ENCODE measurements around the gene QKI.
"Not testable (repeated sequence)": the region's sequence is repeated elsewhere in the genome, so short reads cannot be mapped to it uniquely, and the experiment has no call there.

QKI gene

GRCh38 chr6:163414946-163415619, 565 bp downstream of the QKI start:
- no peak for DNase-seq (ENCODE audit: low read depth in 2 of 2)

- no peak for DNase-seq (ENCODE audit: low read depth in 2 of 2)
Measured at GRCh38 chr6:163415620-163416556, 1.4 kb downstream of the QKI start.

GRCh38 chr6:163416557-163417253, 2.2 kb downstream of the QKI start:
- DNase-seq (ENCODE audit: low read depth in 2 of 2): no peak

- DNase-seq (ENCODE audit: low read depth in 2 of 2): no peak
Measured at GRCh38 chr6:163417595-163417994, 3.1 kb downstream of the QKI start.

GRCh38 chr6:163418311-163419029, 4.0 kb downstream of the QKI start:
- no peak for DNase-seq (ENCODE audit: low read depth in 2 of 2)

- no peak for DNase-seq (ENCODE audit: low read depth in 2 of 2)
Measured at GRCh38 chr6:163419413-163420288, 5.1 kb downstream of the QKI start.

- DNase-seq (ENCODE audit: low read depth in 2 of 2): no peak
Measured at GRCh38 chr6:163420289-163420614, 5.7 kb downstream of the QKI start.

- no peak for DNase-seq (ENCODE audit: low read depth in 2 of 2)
Measured at GRCh38 chr6:163422550-163422949, 8.0 kb downstream of the QKI start.

- no peak for DNase-seq (ENCODE audit: low read depth in 2 of 2)
Measured at GRCh38 chr6:163423696-163424095, 9.2 kb downstream of the QKI start.

- DNase-seq (ENCODE audit: low read depth in 2 of 2): no peak
Measured at GRCh38 chr6:163427498-163428254, 13.2 kb downstream of the QKI start.

GRCh38 chr6:163428373-163428772, 13.9 kb downstream of the QKI start:
- DNase-seq (ENCODE audit: low read depth in 2 of 2): no peak

- no peak for DNase-seq (ENCODE audit: low read depth in 2 of 2)
Measured at GRCh38 chr6:163429858-163430448, 15.4 kb downstream of the QKI start.

GRCh38 chr6:163432300-163432699, 17.8 kb downstream of the QKI start:
- no peak for DNase-seq (ENCODE audit: low read depth in 2 of 2)

GRCh38 chr6:163433486-163433885, 19.0 kb downstream of the QKI start:
- DNase-seq (ENCODE audit: low read depth in 2 of 2): not testable (repeated sequence)

GRCh38 chr6:163435023-163435422, 20.5 kb downstream of the QKI start:
- DNase-seq (ENCODE audit: low read depth in 2 of 2): no peak

- DNase-seq (ENCODE audit: low read depth in 2 of 2): no peak
Measured at GRCh38 chr6:163436843-163437242, 22.3 kb downstream of the QKI start.

- DNase-seq (ENCODE audit: low read depth in 2 of 2): no peak
Measured at GRCh38 chr6:163437466-163437865, 22.9 kb downstream of the QKI start.

GRCh38 chr6:163438298-163438939, 23.9 kb downstream of the QKI start:
- no peak for DNase-seq (ENCODE audit: low read depth in 2 of 2)

GRCh38 chr6:163438940-163439335, 24.4 kb downstream of the QKI start:
- no peak for DNase-seq (ENCODE audit: low read depth in 2 of 2)

Measured in stimulated activated CD4-positive, alpha-beta T cell treated with anti-CD3 and anti-CD28 coated beads, Interleukin-1b, Interleukin-23, amount 100 ng/mL, for 1 hour (primary cell).